ENCODE measurements around the gene APCDD1L.

APCDD1L gene

DNA sequence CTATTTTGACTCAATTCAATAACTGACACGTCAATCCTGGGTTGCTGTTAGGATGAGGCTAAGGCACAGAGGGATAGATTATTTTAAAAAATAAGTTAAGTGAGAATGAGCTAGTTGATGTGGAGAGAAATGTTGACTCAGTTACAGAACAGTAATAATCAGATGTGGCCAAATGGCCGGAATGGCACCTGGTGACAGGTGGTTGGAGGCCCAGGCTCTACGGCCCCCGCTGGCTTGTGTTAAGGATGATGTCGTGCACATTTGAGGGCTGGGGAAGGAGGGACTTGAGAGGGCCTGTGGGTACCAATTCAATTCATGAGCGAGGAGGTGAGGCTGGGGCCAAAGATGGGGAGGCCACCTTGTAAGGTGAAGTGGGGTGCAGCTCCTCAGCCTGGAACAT, 31.7 kb downstream of the APCDD1L start:
- no peak for DNase-seq

DNA sequence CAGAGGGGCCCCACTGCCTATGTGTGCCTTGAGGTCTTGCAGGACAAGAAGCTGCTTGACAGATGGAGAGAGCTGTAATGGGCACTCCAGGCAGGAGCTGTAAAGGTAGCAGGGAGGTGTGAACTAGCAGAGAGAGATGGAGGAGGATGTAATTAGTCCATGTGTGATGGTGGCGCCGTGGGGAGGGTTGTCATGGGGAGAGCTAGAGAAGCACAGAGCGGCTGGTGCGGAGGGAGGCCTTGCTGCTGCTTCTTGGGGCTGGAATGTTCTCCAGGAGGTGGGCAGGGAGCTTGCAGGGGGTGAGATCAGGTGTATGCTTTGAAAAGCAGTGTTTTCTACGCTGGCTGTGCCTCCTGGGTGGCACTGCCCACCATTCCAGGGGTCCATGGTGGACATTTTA, 32.1 kb downstream of the APCDD1L start:
- no peak for DNase-seq

- no peak for DNase-seq
Observed at GRCh38 chr20:58482416-58482815, 32.8 kb downstream of the APCDD1L start.

DNA sequence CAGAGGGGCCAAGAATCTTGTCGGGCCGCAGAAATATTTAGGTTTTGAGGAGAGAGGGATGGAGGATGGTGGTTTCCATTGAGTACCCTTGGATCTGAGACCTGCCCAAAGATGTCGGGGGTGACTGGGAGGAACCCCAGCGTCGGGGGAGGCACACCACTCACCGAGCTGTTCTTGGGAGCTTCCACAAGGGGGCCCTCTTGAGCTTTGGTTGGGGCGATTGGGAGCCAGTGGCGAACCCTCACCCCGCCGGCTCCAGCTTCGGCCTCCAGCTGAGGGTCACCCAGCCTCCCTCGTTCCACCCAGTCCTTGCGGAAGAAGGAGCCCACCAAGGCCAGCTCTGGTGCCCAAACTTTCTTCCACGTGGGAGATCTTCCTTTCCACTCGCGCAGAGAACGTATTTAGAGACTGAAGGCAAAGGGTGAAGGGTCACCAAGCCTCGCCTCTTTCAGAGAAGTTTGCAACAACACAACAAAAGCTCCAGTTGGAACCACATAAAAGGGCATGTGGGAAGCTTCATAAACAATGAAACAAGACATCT, 33.6 kb downstream of the APCDD1L start:
- DNase-seq, result no peak

DNA sequence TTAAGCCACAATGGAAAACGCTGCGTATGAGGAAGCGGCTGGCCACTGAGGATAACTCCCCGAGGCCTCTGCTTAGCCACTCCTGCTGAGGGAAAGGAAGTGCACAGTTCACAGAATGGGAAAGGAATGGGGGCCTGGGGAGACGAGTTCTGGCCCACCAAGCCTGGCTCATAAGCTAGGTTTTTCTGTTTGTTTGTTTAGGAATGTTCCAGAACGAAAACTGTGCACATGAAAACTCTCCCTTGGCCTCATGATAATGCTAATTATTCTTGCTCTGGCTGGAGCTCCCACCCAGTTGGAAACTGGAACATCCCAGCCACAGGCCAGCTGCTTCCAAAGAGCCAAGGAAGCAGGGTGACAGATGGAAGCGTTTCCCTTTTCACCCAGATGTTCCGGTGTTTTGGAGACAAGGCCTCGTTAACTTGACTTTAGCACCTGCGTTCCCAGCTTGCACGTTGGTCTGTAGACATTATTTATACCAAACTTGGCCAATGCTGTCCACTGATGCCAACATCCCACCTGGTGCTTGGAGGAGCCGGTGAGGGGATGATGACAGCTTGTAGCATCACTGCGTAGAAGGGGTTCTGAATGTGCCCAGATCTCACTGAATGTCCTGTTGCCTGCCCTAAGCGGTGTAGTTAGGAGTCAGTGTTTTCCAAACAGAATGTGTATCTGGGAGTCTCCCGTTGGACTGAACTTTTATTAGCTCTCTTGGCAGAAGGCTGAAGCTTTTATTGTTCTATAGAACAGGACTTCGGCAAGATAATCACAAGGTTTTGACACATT, 34.5 kb downstream of the APCDD1L start:
- DNase-seq, result peak in 1 of 2 experiments; percentile 17

- no peak for DNase-seq
Observed at GRCh38 chr20:58479726-58480440, 35.3 kb downstream of the APCDD1L start.

- DNase-seq, result no peak
Observed at GRCh38 chr20:58478141-58478805, 36.9 kb downstream of the APCDD1L start.

GRCh38 chr20:58475466-58475865, 39.7 kb downstream of the APCDD1L start:
- no peak for DNase-seq

DNA sequence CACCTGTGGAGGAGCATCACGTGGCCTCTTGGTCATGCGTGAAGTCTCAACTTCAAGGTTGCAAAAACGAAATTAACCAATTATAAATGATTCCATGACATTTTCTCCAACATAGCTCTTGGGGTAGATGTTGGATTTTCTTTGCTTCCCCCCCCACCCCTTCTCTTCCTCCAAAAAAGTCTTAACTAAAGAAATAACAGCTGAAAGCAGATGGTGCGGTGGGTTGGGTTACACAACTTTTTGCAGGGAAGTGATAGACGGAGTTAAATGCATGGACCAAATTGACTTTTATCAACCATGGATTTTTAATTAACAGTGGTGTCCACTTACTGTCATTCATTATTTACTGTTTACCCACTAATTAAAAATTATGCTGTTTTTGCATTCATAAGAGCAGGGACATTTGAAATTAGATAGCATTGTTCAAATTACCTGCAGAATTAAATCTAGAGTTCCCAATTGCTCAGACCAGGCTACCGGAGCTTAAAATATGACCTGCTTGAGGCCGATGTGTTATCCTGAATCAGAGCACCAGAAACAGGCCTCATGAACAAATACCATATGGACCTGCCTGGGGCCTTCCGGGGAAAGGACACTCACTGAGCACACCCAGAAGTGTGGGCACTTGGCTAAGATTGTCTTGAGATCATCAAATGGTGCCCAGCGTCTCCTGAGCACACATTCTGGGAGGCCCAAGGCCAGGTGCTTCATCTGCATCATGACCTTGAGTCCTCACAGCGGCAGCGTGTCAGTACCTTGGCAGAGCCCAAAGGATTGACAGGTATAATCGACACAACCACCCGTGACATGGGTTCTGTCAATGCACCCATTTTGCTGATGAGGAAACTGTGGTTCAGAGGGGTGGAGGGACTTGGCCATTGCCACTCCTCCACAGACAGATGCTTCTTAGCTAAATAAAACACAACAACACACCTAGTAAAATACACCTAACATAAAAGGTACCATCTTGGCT, 41.5 kb downstream of the APCDD1L start:
- no peak for DNase-seq

DNA sequence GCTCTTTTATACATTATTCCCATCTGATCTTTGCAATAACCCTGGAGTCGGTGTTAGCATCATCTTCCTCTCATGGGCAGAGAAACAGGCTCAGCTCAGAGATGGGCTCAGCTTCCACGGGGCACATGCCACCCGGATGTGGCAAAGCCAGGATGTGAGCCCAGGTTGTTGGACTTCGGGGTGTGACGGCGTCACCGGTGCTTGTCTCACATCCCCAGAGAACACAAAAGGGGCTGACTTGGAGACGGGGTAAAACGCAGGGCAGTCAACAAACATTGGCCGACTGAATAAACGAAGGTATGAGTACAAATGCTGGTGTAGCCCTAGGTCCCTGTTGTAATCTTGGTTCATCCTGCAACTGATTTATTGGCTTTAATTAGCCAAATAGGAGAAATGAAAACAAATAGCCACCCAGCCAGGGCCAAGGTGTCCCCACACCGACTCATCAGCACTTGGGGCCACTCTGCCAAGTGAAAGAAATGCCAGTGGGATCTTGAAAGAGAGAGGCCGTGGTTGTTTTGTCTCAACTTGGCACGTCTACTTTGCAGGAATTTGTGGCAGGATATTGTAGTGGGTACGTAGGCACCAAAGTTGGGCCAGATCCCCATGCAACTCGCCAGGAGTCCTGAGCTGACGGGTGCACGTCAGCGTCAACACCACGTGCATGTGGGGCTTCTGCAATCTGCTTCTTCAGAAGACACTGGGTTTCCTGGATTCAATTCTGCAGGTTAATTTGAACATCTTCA, 42.8 kb downstream of the APCDD1L start:
- no peak for DNase-seq

DNA sequence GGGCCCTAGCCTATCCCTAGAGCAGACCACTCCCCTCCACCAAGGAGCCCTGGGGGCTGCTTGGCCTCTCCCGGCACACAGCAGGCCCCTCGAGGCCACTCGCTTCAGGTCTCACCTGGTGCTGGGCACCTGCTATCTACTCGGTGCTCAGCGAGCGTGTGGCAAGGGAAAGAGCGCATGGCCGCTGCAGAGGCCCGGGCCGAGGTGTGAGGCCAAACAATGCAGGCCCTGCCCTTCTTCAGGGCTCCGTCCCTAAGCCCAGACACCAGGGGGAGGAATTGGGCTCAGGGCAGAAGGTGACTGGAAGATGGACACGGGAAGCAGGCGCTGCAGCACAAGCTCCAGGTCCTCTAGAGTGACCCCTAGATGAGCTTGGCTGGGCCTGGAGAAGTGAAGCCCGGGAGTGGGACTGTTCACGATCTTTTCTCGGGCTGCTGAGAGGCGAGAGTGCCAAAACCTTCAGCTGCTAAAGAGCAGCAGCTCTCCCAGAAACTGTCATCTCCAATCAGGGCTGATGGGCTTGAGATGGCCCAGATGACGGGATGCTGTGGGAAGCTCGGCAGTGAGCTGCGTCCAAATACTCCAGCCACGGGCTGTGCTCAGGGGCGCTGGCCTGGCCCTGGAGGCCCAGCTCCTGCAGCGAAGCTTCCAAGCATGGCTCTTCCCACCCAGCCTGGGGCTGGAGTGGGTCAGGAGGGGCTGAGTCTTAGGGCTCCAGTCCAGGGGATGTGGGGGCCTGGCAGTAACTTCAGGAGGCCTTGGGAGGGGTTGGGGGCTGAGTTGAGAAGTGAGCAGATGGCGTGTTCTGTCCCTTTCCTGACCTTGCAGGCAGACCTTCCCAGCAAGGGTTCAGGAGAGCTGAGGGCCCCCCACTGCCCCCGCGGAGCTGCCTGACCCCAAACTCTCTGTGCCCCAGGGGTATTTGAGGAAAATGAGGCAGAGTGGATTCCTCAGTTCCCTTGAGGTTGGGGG, 43.7 kb downstream of the APCDD1L start:
- peak in 1 of 2 experiments; percentile 25 for DNase-seq

GRCh38 chr20:58470336-58471192, 44.6 kb downstream of the APCDD1L start:
- DNase-seq, result no peak

DNA sequence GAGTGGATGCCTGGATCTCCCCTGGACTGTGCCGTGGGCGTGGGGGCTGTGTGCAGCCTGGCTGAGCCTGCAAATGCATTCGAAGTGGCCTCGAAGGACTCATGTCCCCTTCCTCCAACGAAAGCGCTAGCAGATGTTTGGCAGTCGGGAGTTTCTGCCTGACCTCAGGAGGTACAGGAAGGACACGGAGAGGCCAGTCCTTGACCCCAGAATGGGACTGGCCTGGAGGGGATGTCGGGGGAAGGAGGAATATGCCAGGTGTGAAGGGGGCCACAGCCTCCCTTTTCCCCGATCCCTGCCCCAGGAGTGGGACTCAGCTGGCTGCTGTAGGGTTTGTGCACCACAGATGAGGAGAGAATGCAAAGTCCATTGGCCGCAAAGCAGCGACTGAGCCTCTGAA, 45.6 kb downstream of the APCDD1L start:
- DNase-seq, result no peak

- no peak for DNase-seq
Observed at GRCh38 chr20:58467572-58468527, 47.3 kb downstream of the APCDD1L start.

GRCh38 chr20:58466729-58467571, 48.2 kb downstream of the APCDD1L start:
- DNase-seq, result no peak

GRCh38 chr20:58466095-58466708, 49.0 kb downstream of the APCDD1L start:
- DNase-seq, result no peak

- DNase-seq, result no peak
Observed at GRCh38 chr20:58464838-58465237, 50.4 kb downstream of the APCDD1L start.
